Trophoblast cell (in vitro differentiated cells and primary cell): Measurements from ENCODE around the gene FEM1A.
A peak's percentile ranks its signal among the peaks of the same experiment; 100 is the strongest.

ENCODE experiments used
- DNase-seq, 2 donors: peaks; one replicate each; pipeline ENCODE4 v3.0.0-alpha.2; 2016
- H2AFZ ChIP-seq: 2 replicates; pipeline ENCODE4 v1.6.1; 2013; ENCODE audit warnings: low read length, moderate library complexity, mild to moderate bottlenecking; ENCODE audit not compliant: insufficient read depth, poor library complexity
- H2AK5ac ChIP-seq: 2 replicates; pipeline ENCODE4 v1.6.1; 2013; ENCODE audit warnings: mild to moderate bottlenecking, low read length
- H2BK120ac ChIP-seq: 2 replicates; pipeline ENCODE4 v1.6.1; 2013; ENCODE audit warnings: low read length, mild to moderate bottlenecking, moderate library complexity; ENCODE audit not compliant: insufficient read depth, poor library complexity
- H2BK12ac ChIP-seq: 2 replicates; pipeline ENCODE4 v1.6.1; 2013; ENCODE audit warnings: mild to moderate bottlenecking, low read length, moderate library complexity
- H2BK5ac ChIP-seq: 2 replicates; pipeline ENCODE4 v1.6.1; 2013; ENCODE audit warnings: low read length, low read depth, moderate library complexity, mild to moderate bottlenecking; ENCODE audit not compliant: poor library complexity
- H3K14ac ChIP-seq: 2 replicates; pipeline ENCODE4 v1.6.1; 2013; ENCODE audit warnings: mild to moderate bottlenecking, low read length
- H3K18ac ChIP-seq: 2 replicates; pipeline ENCODE4 v1.6.1; 2013; ENCODE audit warnings: mild to moderate bottlenecking, low read length
- H3K23ac ChIP-seq: 2 replicates; pipeline ENCODE4 v1.6.1; 2013; ENCODE audit warnings: low read length
- H3K27ac ChIP-seq: 2 replicates; pipeline ENCODE4 v1.5.1; 2013; ENCODE audit warnings: low read depth, mild to moderate bottlenecking, inconsistent platforms, low read length, moderate library complexity
- H3K27me3 ChIP-seq: 2 replicates; pipeline ENCODE4 v1.6.1; 2013; ENCODE audit warnings: inconsistent platforms, mild to moderate bottlenecking, low read length, moderate library complexity; ENCODE audit not compliant: insufficient read depth
- H3K36me3 ChIP-seq, 2 experiments: 1 replicate in 1 of 2; 2 replicates in 1 of 2; pipeline ENCODE4 v1.6.1; 2013; ENCODE audit warnings: low read length in 2 of 2, mild to moderate bottlenecking in 2 of 2, moderate library complexity in 1 of 2; ENCODE audit not compliant: insufficient read depth in 2 of 2, control insufficient read depth in 1 of 2
- H3K4ac ChIP-seq: 2 replicates; pipeline ENCODE4 v1.6.1; 2013; ENCODE audit warnings: low read depth, mild to moderate bottlenecking, low read length, moderate library complexity
- H3K4me1 ChIP-seq, 2 experiments: 1 replicate in 1 of 2; 2 replicates in 1 of 2; pipeline ENCODE4 v1.6.1; 2013; ENCODE audit warnings: low read length in 2 of 2, mild to moderate bottlenecking in 2 of 2, moderate library complexity in 1 of 2; ENCODE audit not compliant: insufficient read depth in 2 of 2, control insufficient read depth in 1 of 2
- H3K4me2 ChIP-seq: 2 replicates; pipeline ENCODE4 v1.6.1; 2013; ENCODE audit warnings: inconsistent platforms, mild to moderate bottlenecking, low read length, moderate library complexity
- H3K4me3 ChIP-seq: 2 replicates; pipeline ENCODE4 v1.5.1; 2013; ENCODE audit warnings: mild to moderate bottlenecking, low read depth, low read length, inconsistent platforms
- H3K79me1 ChIP-seq: one replicate; pipeline ENCODE4 v1.6.1; 2013; ENCODE audit warnings: low read length
- H3K79me2 ChIP-seq: 2 replicates; pipeline ENCODE4 v1.6.1; 2013; ENCODE audit warnings: low read length, mild to moderate bottlenecking; ENCODE audit not compliant: control insufficient read depth, insufficient read depth, poor library complexity
- H3K9ac ChIP-seq: 2 replicates; pipeline ENCODE4 v1.6.1; 2013; ENCODE audit warnings: mild to moderate bottlenecking, low read length
- H3K9me3 ChIP-seq: 2 replicates; pipeline ENCODE4 v1.6.1; 2013; ENCODE audit warnings: low read depth, mild to moderate bottlenecking, control low read depth, inconsistent platforms, low read length; ENCODE audit not compliant: insufficient read depth
- H4K12ac ChIP-seq: 2 replicates; pipeline ENCODE4 v1.6.1; 2013; ENCODE audit warnings: low read depth, mild to moderate bottlenecking, low read length, moderate library complexity
- H4K8ac ChIP-seq: 2 replicates; pipeline ENCODE4 v1.6.1; 2013; ENCODE audit warnings: low read depth, mild to moderate bottlenecking, low read length, moderate library complexity
- H4K91ac ChIP-seq: one replicate; pipeline ENCODE4 v1.6.1; 2013; ENCODE audit warnings: low read depth, mild to moderate bottlenecking, low read length, moderate library complexity
- WGBS: extraction: QIAGEN DNeasy Blood & Tissue Kit; methylation state at CpG from one replicate; pipeline ENCODE4 v1.1.7; 2013; ENCODE audit warnings: missing lambda C conversion rate; ENCODE audit not compliant: insufficient read length, insufficient coverage; ENCODE audit errors: extremely low coverage; 5-methylcytosine and 5-hydroxymethylcytosine counted together

The FEM1A gene

DNA sequence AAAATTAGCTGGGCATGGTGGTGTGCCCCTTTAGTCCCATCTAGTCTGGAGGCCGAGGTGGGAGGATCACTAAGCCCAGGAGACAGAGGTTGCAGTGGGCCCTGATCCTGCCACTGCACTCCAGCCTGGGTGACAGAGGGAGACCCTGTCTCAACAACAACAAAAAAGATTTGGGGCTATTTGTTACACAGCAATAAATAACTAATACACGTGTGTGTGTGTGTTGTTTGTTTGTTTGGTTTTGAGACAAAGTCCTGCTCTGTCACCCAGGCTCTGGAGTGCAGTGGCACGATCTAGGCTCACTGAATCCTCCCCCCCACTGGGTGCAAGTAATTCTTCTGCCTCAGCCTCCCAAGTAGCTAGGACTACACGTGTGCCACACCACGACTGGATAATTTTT, 32.9 kb upstream of the FEM1A start:
- Histone ChIP-seq H3K4ac (no peak overlapping the region), H3K4me1 (peaks cover 3 to 7% of the 10 kb centered on the region in 2 experiments), H2BK5ac (no peak overlapping the region), H2BK120ac (no peak overlapping the region), H3K36me3 (no peaks in the 10 kb centered on the region), H4K8ac (no peak overlapping the region), H4K91ac (no peak overlapping the region), H3K79me2 (no peaks in the 10 kb centered on the region), H2AK5ac (no peak overlapping the region), H3K4me2 (no peak overlapping the region), H3K23ac (no peak overlapping the region), H3K79me1 (no peaks in the 10 kb centered on the region), H3K18ac (no peak overlapping the region), H3K14ac (no peak overlapping the region), H2AFZ (no peak overlapping the region), H2BK12ac (no peak overlapping the region), H3K9me3 (no peaks in the 10 kb centered on the region), H3K9ac (no peak overlapping the region), H3K27ac (no peak overlapping the region), H3K4me3 (no peak overlapping the region), H4K12ac (no peak overlapping the region), H3K27me3 (no peaks in the 10 kb centered on the region)
- DNase-seq: no peak
- WGBS: no CpG with 5 or more reads among the region's 5 CpGs

- Histone ChIP-seq H4K91ac (no peak overlapping the region), H2BK5ac (no peak overlapping the region), H3K23ac (no peak overlapping the region), H3K9me3 (no peaks in the 10 kb centered on the region), H2AFZ (no peak overlapping the region), H3K4me2 (peak overlapping the region; percentile 62), H3K9ac (no peak overlapping the region), H3K4me1 (peaks cover 3 to 7% of the 10 kb centered on the region in 2 experiments), H4K8ac (no peak overlapping the region), H3K27me3 (no peaks in the 10 kb centered on the region), H3K18ac (no peak overlapping the region), H3K79me2 (no peaks in the 10 kb centered on the region), H3K36me3 (no peaks in the 10 kb centered on the region), H3K4me3 (peak overlapping the region; percentile 34), H2BK12ac (no peak overlapping the region), H4K12ac (no peak overlapping the region), H3K27ac (no peak overlapping the region), H2BK120ac (no peak overlapping the region), H3K14ac (no peak overlapping the region), H3K79me1 (no peaks in the 10 kb centered on the region), H3K4ac (no peak overlapping the region), H2AK5ac (no peak overlapping the region)
- DNase-seq: peak; percentile 81 to 90
- WGBS: no CpG with 5 or more reads among the region's 53 CpGs
Observed at GRCh38 chr19:4759388-4760284, 31.9 kb upstream of the FEM1A start.

DNA sequence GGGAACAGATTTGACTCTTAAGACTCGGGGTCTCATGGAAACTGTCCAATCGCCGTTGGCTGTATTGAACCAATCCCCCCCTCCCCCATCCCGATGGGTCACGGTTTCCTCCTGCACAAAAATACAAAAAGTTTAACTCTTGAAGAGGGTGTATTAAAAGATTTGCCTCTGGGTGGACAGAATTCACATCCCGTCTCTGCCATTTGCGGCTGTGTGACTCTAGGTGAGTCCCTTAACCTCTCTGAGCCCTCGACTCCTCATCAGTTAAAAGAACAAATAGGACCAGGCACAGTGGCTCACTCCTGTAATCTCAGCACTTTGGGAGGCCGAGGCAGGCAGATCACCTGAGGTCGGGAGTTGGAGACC, 31.3 kb upstream of the FEM1A start:
- WGBS: no CpG with 5 or more reads among the region's 10 CpGs
- peaks cover 3 to 7% of the 10 kb centered on the region in 2 experiments for H3K4me1 ChIP-seq
- no peak overlapping the region for H3K4ac ChIP-seq
- no peaks in the 10 kb centered on the region for H3K9me3 ChIP-seq
- no peak overlapping the region for H3K27ac ChIP-seq
- no peak overlapping the region for H3K18ac ChIP-seq
- no peaks in the 10 kb centered on the region for H3K36me3 ChIP-seq
- H2BK12ac ChIP-seq: no peak overlapping the region
- H3K4me2 ChIP-seq: peak overlapping the region; percentile 62
- no peaks in the 10 kb centered on the region for H3K79me1 ChIP-seq
- no peak overlapping the region for H4K91ac ChIP-seq
- no peaks in the 10 kb centered on the region for H3K27me3 ChIP-seq
- H3K79me2 ChIP-seq: no peaks in the 10 kb centered on the region
- H4K8ac ChIP-seq: no peak overlapping the region
- H3K14ac ChIP-seq: no peak overlapping the region
- H3K9ac ChIP-seq: no peak overlapping the region
- H2BK5ac ChIP-seq: no peak overlapping the region
- DNase-seq: no peak
- no peak overlapping the region for H2BK120ac ChIP-seq
- no peak overlapping the region for H2AFZ ChIP-seq
- H4K12ac ChIP-seq: no peak overlapping the region
- H3K23ac ChIP-seq: no peak overlapping the region
- H2AK5ac ChIP-seq: no peak overlapping the region
- no peak overlapping the region for H3K4me3 ChIP-seq

- H2BK120ac ChIP-seq: no peak overlapping the region
- H3K79me2 ChIP-seq: no peaks in the 10 kb centered on the region
- no peak overlapping the region for H2AFZ ChIP-seq
- no peak overlapping the region for H3K4ac ChIP-seq
- no peak overlapping the region for H3K4me2 ChIP-seq
- H3K27ac ChIP-seq: no peak overlapping the region
- H3K27me3 ChIP-seq: no peaks in the 10 kb centered on the region
- no peak overlapping the region for H3K14ac ChIP-seq
- no peak overlapping the region for H4K8ac ChIP-seq
- H3K4me1 ChIP-seq: peaks cover 3 to 7% of the 10 kb centered on the region in 2 experiments
- no peak overlapping the region for H3K18ac ChIP-seq
- no peak overlapping the region for H2AK5ac ChIP-seq
- no peaks in the 10 kb centered on the region for H3K36me3 ChIP-seq
- no peak overlapping the region for H3K4me3 ChIP-seq
- no peak overlapping the region for H4K12ac ChIP-seq
- no peak overlapping the region for H4K91ac ChIP-seq
- no CpG with 5 or more reads among the region's 6 CpGs for WGBS
- H2BK12ac ChIP-seq: no peak overlapping the region
- no peaks in the 10 kb centered on the region for H3K9me3 ChIP-seq
- H3K79me1 ChIP-seq: no peaks in the 10 kb centered on the region
- no peak for DNase-seq
- H3K9ac ChIP-seq: no peak overlapping the region
- no peak overlapping the region for H3K23ac ChIP-seq
- H2BK5ac ChIP-seq: no peak overlapping the region
Observed at GRCh38 chr19:4763021-4763420, 28.5 kb upstream of the FEM1A start.
